GM18507 (cell line): ENCODE measurements around the gene SLC5A2.

Experiments used
- DNase-seq: peaks from one replicate; pipeline ENCODE4 v3.0.0; 2011; ENCODE audit warnings: low read depth; ENCODE audit not compliant: insufficient read length; ENCODE audit errors: extremely low spot score
- FAIRE-seq: peaks from 2 replicates; lab custom pipeline; 2011; peaks lifted over from hg19 to GRCh38; lab: Jason Lieb, UNC

Gene SLC5A2

DNA sequence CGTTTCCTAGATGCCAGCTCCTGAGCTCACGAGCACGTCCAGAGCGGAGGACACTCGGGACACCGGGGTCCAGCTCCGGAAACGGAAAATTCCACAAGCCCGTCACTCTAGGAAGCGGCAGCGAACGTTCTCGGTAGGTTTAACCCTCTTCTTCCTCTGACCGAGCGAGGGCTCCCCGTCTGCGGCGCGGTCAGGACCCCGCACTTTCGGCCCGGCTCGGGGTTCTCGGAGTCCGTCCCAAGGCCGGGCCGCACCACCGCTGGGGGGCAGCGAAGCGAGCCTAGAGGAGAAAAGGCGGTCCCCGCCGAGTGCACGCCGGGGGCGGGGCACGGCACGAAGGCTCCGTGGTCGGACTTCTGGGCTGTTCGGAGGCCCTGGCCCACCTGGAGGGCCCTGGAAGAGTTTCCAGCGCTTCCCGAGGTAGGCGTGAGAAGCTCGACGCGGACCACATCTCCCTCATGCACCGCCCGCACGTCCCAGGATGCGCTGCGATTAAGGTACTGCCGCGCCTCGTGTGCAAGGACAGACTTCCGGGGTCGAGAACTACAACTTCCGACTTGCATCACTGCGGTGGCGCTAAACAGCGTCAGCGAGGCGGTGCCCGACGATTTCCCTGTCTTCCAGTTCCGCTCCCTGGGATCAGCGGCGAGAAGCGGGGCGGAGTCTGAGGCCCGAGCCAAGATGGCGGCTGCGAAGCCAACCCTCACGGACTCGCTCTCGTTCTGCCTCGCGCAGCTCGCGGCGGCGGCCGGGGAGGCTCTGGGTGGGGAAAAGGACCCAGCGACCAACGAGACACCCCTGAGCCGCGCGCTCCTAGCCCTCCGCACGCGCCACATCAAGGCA is 23.9 kb upstream of the SLC5A2 start, which contains the start of gene ARMC5:
ARMC5 (plus strand) TSS at position 658 of the 843 bp plus-strand sequence; CDS start at position 682, 24 bp downstream.
- peak; percentile 97 for FAIRE-seq
- peak; percentile 74 for DNase-seq

DNA sequence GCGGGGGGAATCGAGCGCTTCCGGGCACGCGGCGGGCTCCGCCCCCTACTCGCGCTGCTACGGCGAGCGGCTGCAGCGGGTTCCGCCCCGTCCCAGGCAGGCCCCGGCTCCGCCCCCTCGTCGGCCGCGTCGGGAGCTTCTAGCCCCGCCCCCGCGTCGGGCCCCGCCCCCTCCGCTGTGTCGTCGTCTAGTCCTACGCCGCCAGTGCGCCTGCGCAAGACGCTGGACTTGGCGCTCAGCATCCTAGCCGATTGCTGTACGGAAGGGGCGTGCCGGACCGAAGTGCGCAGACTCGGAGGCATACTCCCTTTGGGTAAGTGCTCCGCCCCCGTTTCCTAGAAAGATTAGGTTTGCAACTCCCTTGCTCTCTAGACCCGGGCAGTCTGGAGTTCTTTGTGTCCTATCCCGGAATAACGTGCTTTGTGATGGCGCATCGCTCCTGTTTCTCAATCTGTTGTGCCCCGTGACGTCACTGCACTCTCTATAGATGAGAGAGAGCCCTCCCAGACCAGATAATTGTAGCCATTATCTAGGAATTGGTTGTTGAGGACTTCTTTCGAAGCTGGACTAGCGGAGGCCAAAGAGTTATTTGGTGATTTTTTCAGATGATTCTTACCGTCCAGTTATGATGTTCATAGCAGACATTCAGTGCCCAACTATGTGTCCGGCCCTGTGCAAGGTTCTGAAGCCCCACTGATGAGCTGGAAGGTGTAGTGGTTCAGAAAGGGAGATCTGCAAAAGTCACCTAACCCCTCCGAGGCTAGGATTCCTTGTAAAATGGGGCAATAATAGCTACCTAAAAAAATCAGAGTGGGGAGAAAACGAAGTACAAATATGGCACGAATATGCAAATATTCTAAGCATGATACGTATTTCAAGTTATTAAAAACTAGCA is 23.0 kb upstream of the SLC5A2 start:
- peak; percentile 91 for DNase-seq
- FAIRE-seq, result no peak

DNA sequence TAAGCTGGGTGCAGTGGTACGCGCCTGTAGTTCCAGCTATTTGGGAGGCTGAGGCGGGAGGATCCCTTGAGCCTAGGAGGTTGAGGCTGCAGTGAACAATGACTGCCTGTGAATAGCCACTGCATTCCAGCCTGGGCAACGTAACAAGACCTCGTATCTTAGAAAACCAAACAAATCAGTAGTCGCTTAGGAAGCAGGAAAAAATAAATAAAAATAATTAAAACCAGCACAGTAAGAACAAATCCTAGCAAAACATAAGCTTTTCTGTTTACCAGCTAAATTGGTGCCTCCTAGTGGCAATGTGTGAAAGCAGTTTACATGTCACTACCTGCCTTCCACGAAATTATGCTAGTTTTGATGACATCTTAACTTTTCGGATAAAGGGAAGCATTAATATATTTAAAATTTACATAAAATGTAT is 22.3 kb upstream of the SLC5A2 start:
- no peak for DNase-seq

DNA sequence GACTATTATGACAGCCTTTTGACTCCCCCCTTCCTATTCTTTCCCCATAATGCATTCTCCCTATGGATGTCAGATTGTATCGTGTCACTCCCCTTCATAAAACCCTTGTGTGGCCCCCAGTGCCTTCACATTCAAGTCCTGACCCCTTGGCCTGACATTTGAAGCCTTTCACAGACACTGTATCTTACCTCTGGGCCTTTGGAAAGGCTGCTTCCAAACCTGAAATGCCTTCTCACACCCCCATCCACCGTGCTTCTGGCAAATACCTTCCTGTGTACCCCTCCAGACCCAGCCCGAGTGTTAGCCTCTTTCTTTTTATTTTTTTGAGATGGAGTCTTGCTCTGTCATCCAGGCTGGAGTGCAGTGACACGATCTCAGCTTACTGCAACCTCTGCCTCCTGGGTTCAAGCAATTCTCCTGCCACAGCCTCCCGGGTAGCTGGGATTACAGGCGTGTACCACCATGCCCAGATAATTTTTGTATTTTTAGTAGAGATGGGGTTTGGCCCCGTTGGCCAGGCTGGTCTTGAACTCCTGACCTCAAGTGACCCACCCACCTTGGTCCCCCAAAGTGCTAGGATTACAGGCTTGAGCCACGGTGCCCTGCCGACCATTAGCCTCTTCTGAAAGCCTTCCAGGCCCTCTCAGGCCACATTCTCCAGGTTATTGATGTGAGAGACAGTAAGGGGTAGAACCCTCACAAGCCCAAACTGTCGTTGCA is 21.6 kb upstream of the SLC5A2 start:
- no peak for DNase-seq
- FAIRE-seq, result no peak

More for the DNA sequence above, 22.3 kb upstream of the SLC5A2 start:
- peak; percentile 73 for FAIRE-seq

GRCh38 chr16:31461921-31462804 is 20.8 kb upstream of the SLC5A2 start:
- DNase-seq (no peak), FAIRE-seq (no peak)

DNA sequence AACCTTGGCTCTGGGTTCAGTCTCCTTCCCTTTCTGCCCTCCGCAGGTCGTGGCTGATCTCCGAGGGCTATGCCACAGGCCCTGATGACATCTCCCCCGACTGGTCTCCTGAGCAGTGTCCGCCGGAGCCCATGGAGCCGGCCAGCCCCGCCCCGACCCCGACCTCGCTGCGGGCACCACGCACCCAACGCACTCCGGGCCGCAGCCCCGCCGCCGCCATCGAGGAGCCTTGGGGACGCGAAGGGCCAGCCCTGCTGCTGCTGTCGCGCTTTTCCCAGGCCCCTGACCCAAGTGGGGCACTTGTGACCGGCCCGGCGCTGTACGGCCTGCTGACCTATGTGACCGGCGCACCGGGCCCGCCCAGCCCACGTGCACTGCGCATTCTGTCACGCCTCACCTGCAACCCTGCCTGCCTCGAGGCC is 18.6 kb upstream of the SLC5A2 start:
- DNase-seq, result no peak
- FAIRE-seq, result no peak

- no peak for DNase-seq
- FAIRE-seq, result no peak
Measured at GRCh38 chr16:31464781-31465260, 18.1 kb upstream of the SLC5A2 start.

DNA sequence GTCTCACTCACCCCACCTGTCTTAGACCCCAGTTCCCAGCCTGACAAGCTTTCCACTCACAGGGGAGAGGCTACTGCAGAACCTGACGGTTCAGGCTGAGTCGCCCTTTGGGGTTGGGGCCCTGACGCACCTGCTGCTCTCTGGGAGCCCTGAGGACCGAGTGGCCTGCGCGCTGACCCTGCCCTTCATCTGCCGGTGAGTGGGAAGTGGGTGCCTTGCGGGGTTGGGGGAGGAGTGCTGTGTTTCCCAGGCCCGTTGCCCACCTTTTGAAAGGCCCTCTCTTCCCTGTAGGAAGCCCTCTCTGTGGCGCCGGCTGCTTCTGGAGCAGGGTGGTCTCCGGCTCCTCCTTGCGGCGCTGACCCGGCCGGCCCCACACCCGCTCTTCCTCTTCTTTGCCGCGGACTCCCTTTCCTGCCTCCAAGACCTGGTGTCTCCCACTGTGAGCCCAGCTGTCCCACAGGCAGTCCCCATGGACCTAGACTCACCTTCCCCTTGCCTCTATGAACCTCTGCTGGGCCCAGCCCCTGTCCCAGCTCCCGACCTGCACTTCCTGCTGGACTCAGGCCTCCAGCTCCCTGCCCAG is 17.0 kb upstream of the SLC5A2 start:
- FAIRE-seq, result no peak
- no peak for DNase-seq

GRCh38 chr16:31466381-31466841 is 16.5 kb upstream of the SLC5A2 start:
- no peak for FAIRE-seq
- no peak for DNase-seq

GRCh38 chr16:31467151-31467773 is 15.7 kb upstream of the SLC5A2 start:
- peak; percentile 52 for FAIRE-seq
- no peak for DNase-seq

- no peak for DNase-seq
- no peak for FAIRE-seq
Measured at GRCh38 chr16:31467858-31468257, 15.1 kb upstream of the SLC5A2 start.

DNA sequence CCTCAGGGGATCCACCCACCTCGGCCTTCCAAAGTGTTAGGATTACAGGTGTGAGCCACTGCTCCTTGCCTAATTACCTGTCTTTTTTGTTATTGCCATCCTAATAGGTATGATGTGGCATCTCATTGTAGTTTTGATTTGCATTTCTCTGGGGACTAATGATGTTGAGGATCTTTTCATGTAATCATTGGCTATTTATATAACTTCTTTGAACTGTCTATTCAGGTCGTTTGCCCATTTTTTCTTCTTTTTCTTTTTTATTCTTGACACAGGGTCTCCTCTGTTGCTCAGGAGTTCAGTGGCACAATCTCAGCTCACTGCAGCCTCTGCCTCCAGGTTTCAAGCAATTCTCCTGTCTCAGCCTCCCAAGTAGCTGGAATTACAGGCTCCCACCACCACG is 12.3 kb upstream of the SLC5A2 start:
- FAIRE-seq (no peak), DNase-seq (no peak)

DNA sequence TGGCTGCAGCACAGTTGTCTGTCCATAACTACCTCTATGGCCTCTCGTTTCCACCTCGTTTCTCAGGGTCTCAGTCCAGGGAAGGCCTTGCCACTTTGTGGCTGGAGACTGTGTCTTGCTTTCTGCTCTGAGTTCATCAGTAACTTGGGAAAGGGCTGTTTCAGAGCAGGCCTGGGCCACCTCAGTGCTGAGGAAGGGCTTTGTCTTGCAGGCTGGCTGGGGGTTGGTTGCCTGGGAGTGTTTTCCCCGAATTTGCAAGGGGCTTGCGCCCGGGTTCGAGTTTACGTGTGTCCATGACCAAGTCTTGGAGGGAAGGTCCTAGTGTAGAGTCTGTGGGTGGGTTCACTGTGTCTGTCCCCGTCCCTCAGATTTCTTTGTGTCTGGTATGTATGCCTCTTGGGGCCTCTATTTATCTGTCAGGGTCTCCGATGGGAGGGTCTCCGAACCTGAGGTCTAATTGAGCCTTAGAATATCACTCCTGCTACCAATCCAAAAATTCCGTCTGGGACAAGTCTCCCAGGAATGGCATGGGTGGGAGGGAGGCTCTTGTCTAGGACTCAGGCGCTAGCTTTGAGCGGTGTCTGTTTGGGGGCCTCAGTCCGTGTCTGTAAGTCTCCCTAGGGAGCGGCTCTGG is 11.6 kb upstream of the SLC5A2 start:
- DNase-seq (no peak), FAIRE-seq (no peak)

- FAIRE-seq, result no peak
- DNase-seq, result no peak
Measured at GRCh38 chr16:31471875-31472708, 10.8 kb upstream of the SLC5A2 start, which contains the start of gene TGFB1I1. Gene TGFB1I1 (plus strand): TSS chr16:31472152. CDS start chr16:31472189, 37 bp downstream.

GRCh38 chr16:31472709-31473203 is 10.2 kb upstream of the SLC5A2 start:
- peak; percentile 15 for FAIRE-seq
- no peak for DNase-seq
